Peyer's patch (tissue), 4 donors: ENCODE measurements around the gene BRD9. TPM values are rescaled to one million over a fixed set of nuclear protein-coding genes. Genes with fewer than 3 reads are reported as not detected.

Source experiments
- DNase-seq, 3 donors: peaks; one replicate each; pipeline ENCODE4 v3.0.0-alpha.2; 2017 to 2019
- H3K27ac ChIP-seq, 4 donors: fragments of 200-600 bp; sonication (generic); one replicate each; pipeline ENCODE4 v1.5.1; 2016 to 2019
- H3K27me3 ChIP-seq, 2 donors: fragments of 200-600 bp; sonication (generic); one replicate each; pipeline ENCODE4 v1.5.1; 2019
- H3K36me3 ChIP-seq, 3 donors: fragments of 200-600 bp; sonication (generic); one replicate each; pipeline ENCODE4 v1.5.1; 2016 to 2019
- H3K4me1 ChIP-seq, 4 donors: fragments of 200-600 bp; sonication (generic); one replicate each; pipeline ENCODE4 v1.5.1; 2016 to 2019
- H3K4me3 ChIP-seq, 4 donors: fragments of 200-600 bp; sonication (generic); 1 replicate in 3 of 4; 2 replicates in 1 of 4; pipeline ENCODE4 v1.5.1; 2016 to 2019; ENCODE audit warnings: mild to moderate bottlenecking in 1 of 4
- H3K9me3 ChIP-seq, 4 donors: fragments of 200-600 bp; sonication (generic); one replicate each; pipeline ENCODE4 v1.5.1; 2016 to 2019; ENCODE audit warnings: mild to moderate bottlenecking in 1 of 4
- POLR2A ChIP-seq, 2 donors: fragments of 450-650 bp; IDR thresholded peaks; one replicate each; pipeline ENCODE4 v1.5.1; 2017; ENCODE audit warnings: antibody characterized with exemption in 2 of 2, mild to moderate bottlenecking in 2 of 2, moderate library complexity in 2 of 2
- total RNA-seq, 4 donors: library from RNA; depleted of rRNA; stranded (reverse); fragments of >200 nt; gene quantifications; one replicate each; pipeline ENCODE4 v1.1.0, GENCODE V29; 2016
- TF ChIP-seq, protein P1 (sequence below), 6 experiments: fragments of 450-650 bp in 4 of 6; fragments of 200-600 bp in 2 of 6; sonication (generic) in 1 of 6; IDR thresholded peaks; one replicate each; pipeline ENCODE4 v1.5.1; 2017 to 2019; ENCODE audit warnings: antibody characterized with exemption in 6 of 6, mild to moderate bottlenecking in 3 of 6, moderate library complexity in 1 of 6

Gene BRD9
- total RNA-seq, 4 donors from 2014 or later, result 36.4 to 90.8 (median 65.4) TPM

DNA sequence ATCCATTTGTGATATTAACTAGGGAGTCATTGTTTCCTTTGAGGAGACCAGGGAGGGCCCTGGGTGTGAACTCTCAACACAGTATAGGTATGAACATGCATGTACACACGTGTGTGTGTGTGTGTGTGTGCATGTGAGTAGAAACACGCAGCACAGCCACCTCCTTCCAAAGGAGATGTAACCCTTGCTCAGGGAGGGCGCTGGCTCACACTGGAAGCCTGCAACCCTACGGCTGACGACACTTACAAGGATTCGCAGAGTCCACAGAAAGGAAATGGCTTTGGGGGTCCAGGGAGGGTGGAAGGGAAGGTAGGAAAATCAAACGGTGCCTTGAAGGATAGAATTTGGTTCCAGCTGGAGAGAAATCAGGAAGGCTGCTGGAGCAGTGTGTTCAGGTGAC lies 22.0 kb upstream of the BRD9 start:
- H3K27me3 ChIP-seq, result no peaks in the 10 kb centered on the region
- no peaks in the 10 kb centered on the region for H3K36me3 ChIP-seq
- no peak overlapping the region for H3K4me3 ChIP-seq
- no peaks in the 10 kb centered on the region for H3K9me3 ChIP-seq
- H3K4me1 ChIP-seq, result no peaks in the 10 kb centered on the region
- TF ChIP-seq, protein P1, sequence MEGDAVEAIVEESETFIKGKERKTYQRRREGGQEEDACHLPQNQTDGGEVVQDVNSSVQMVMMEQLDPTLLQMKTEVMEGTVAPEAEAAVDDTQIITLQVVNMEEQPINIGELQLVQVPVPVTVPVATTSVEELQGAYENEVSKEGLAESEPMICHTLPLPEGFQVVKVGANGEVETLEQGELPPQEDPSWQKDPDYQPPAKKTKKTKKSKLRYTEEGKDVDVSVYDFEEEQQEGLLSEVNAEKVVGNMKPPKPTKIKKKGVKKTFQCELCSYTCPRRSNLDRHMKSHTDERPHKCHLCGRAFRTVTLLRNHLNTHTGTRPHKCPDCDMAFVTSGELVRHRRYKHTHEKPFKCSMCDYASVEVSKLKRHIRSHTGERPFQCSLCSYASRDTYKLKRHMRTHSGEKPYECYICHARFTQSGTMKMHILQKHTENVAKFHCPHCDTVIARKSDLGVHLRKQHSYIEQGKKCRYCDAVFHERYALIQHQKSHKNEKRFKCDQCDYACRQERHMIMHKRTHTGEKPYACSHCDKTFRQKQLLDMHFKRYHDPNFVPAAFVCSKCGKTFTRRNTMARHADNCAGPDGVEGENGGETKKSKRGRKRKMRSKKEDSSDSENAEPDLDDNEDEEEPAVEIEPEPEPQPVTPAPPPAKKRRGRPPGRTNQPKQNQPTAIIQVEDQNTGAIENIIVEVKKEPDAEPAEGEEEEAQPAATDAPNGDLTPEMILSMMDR (IDR thresholded peaks at IDR 0.05), result no peak
- no peak for TF ChIP-seq POLR2A (IDR thresholded peaks at IDR 0.05)
- peak in 1 of 3 donors; percentile 30 for DNase-seq
- H3K27ac ChIP-seq, result no peak overlapping the region

DNA sequence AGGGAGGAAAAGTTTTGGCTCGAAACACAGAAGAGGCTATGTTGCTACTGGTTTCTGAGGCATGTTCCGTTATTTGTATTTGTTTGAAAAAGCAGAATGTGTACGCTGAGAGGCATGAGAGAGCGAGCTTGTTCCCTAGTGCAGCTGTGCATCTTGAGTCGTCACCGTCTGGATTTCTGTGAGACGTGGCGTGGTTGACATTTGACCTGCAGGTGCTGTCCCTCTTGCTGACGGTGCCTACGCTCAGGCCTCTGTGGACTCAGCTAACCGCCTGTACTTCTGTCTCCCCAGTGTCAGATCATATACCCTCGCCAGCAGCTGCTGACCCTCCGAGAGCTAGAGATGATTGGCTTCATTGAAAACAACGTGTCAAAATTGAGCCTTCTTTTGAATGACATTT lies 21.6 kb upstream of the BRD9 start:
- peak in 1 of 3 donors; percentile 29 for DNase-seq
- TF ChIP-seq, protein P1 (IDR thresholded peaks at IDR 0.05), result no peak
- no peak for TF ChIP-seq POLR2A (IDR thresholded peaks at IDR 0.05)

DNA sequence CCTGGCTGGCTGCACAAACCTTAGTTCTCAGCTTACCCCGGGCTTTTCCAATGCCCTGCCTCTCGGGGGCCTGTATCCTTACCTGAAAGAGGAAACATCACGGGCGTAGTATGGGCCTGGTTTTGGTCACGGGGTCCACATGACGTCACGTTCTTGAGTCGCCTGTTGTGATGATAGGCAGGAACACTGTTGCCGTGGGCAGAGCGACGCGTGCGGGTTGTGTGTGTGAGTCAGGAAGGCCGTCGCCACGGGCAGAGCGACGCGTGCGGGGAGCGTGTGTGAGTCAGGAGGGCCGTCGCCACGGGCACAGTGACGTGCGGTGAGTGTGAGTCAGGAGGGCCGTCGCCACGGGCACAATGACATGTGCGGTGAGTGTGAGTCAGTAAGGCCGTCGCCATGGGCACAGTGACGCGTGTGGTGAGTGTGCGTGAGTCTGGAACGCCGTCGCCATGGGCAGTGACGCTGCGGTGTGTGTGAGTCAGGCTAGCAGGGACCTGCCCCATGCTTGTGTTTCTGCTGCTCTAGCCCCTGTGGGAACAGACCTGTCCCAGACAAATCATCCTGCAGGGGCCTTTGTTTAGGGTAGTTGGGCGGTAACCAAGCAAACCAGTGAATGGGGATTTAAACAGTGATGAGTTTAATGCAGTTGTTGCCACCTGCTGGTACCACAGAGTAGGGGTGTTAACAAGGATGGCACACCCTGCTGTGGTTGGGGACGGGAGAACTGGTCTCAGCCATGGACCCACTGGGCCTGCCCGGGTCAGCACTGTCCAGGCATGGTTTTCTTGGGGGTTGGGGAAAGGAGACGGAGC lies 19.9 kb upstream of the BRD9 start:
- Histone ChIP-seq H3K9me3 (no peaks in the 10 kb centered on the region), H3K27ac (no peak overlapping the region), H3K4me1 (no peaks in the 10 kb centered on the region), H3K4me3 (no peak overlapping the region), H3K36me3 (no peaks in the 10 kb centered on the region), H3K27me3 (no peaks in the 10 kb centered on the region)
- TF ChIP-seq POLR2A (IDR thresholded peaks at IDR 0.05), result no peak
- TF ChIP-seq, protein P1 (IDR thresholded peaks at IDR 0.05), result peak in 1 of 6 experiments; percentile 6
- DNase-seq, result peak in 1 of 3 donors; percentile 43

More for the DNA sequence above, 21.6 kb upstream of the BRD9 start:
- Histone ChIP-seq H3K36me3 (no peaks in the 10 kb centered on the region), H3K4me1 (no peaks in the 10 kb centered on the region), H3K9me3 (no peaks in the 10 kb centered on the region), H3K27ac (no peak overlapping the region), H3K27me3 (no peaks in the 10 kb centered on the region), H3K4me3 (no peak overlapping the region)

DNA sequence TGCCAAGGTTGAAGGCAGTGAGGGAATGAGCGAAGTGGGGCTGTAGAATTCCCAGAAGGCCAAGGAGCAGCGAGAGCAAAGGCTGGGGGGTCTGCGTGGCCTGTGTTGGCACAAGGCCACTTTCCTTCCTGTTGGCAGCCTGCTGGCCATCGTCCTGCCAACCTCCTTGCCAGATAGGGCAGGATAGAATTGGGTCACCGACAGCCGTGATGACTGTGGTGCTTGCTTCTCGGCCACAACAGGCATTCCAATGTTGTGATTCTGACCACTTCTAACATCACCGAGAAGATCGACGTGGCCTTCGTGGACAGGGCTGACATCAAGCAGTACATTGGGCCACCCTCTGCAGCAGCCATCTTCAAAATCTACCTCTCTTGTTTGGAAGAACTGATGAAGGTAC lies 19.0 kb upstream of the BRD9 start:
- no peaks in the 10 kb centered on the region for H3K36me3 ChIP-seq

DNA sequence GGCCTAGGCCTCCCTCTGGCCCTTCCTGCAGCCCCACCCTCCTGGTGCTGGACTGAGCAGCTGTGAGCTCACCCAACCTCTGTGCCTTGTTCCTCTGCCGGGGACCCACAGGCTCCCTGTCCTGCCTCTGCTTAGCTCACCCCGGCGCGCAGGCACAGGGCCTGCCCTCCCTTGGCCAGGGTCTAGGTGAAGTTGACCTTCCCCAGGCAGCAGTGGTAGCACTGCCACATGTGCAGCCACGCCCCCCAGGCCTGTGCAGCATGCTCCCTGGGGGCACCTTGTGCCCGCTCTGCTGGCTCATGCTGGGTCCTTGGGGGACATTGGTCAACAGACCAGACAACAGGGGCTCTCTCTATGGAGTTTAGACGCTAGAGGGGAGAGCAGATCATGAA lies 18.2 kb upstream of the BRD9 start:
- no peaks in the 10 kb centered on the region for H3K9me3 ChIP-seq
- no peak for DNase-seq
- no peaks in the 10 kb centered on the region for H3K4me1 ChIP-seq
- TF ChIP-seq, protein P1 (IDR thresholded peaks at IDR 0.05), result no peak
- TF ChIP-seq POLR2A (IDR thresholded peaks at IDR 0.05), result no peak
- H3K27me3 ChIP-seq, result no peaks in the 10 kb centered on the region
- no peak overlapping the region for H3K4me3 ChIP-seq
- no peaks in the 10 kb centered on the region for H3K36me3 ChIP-seq
- no peak overlapping the region for H3K27ac ChIP-seq

More for the DNA sequence above, 19.0 kb upstream of the BRD9 start:
- Histone ChIP-seq H3K27ac (no peak overlapping the region), H3K9me3 (no peaks in the 10 kb centered on the region), H3K27me3 (no peaks in the 10 kb centered on the region), H3K4me3 (no peak overlapping the region), H3K4me1 (no peaks in the 10 kb centered on the region)
- TF ChIP-seq, protein P1 (IDR thresholded peaks at IDR 0.05), result no peak
- TF ChIP-seq POLR2A (IDR thresholded peaks at IDR 0.05), result no peak
- DNase-seq, result no peak
